HUES6 (cell line): ENCODE measurements around the gene EXOSC1.
"Not testable (repeated sequence)": the region's sequence is repeated elsewhere in the genome, so short reads cannot be mapped to it uniquely, and the experiment has no call there.

ENCODE experiments used
- H3K27ac ChIP-seq: 2 replicates; pipeline ENCODE4 v1.7.0; 2013; ENCODE audit warnings: low read depth, mild to moderate bottlenecking, low read length, inconsistent platforms
- H3K27me3 ChIP-seq: 2 replicates; pipeline ENCODE4 v1.6.1; 2013; ENCODE audit warnings: low read length; ENCODE audit not compliant: control insufficient read depth, insufficient read depth
- H3K36me3 ChIP-seq: 2 replicates; pipeline ENCODE4 v1.6.1; 2013; ENCODE audit warnings: low read length; ENCODE audit not compliant: control insufficient read depth, insufficient read depth
- H3K4me1 ChIP-seq: 2 replicates; pipeline ENCODE4 v1.6.1; 2013; ENCODE audit warnings: low read length; ENCODE audit not compliant: control insufficient read depth, insufficient read depth
- H3K4me3 ChIP-seq: 2 replicates; pipeline ENCODE4 v1.5.1; 2013; ENCODE audit warnings: low read depth, low read length
- H3K9ac ChIP-seq: one replicate; pipeline ENCODE4 v1.6.1; 2013; ENCODE audit warnings: mild to moderate bottlenecking, low read length
- H3K9me3 ChIP-seq: 2 replicates; pipeline ENCODE4 v1.6.1; 2013; ENCODE audit warnings: low read depth, low read length; ENCODE audit not compliant: control insufficient read depth, insufficient read depth

Gene EXOSC1

DNA sequence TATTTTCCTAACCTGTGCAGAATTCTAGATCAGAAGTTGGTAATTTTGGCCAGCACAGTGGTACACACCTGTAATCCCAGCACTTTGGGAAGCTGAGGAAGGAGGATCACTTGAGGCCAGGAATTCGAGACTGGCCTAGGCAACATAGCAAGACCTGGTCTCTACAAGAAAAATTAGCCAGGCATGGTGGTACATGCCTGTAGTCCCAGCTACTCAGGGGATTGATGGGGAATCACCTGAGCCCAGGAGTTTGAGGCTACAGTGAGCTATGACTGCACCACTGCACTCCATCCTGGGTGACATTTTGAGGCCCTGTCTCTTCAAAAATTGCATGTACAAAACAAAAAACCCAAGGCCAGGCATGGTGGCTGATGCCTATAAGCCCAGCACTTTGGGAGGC, 11.2 kb downstream of the EXOSC1 start:
- H3K4me1 ChIP-seq, result no peaks in the 10 kb centered on the region
- H3K27ac ChIP-seq, result no peak overlapping the region
- H3K36me3 ChIP-seq, result peaks cover 89% of the 10 kb centered on the region
- H3K27me3 ChIP-seq, result no peaks in the 10 kb centered on the region
- no peak overlapping the region for H3K9ac ChIP-seq
- no peak overlapping the region for H3K4me3 ChIP-seq
- H3K9me3 ChIP-seq, result no peaks in the 10 kb centered on the region

DNA sequence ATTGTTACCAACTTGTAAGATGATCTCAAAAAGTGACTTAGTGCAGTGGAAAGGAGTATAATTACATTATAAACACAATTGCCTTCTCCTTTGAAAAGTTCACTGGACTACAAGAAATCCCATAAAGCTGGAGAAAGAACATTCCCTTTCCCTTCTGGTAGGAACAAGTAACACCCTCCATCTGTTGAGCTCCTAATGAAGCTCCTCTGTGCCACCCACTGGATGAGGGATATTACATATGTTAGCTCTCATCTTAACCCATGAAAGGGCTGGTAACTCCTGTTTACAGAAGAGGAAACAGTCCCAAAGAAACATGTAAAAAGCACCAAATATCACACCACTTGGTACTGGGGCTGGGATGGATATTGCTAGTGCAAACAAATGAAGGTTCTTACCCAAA, 11.8 kb downstream of the EXOSC1 start:
- H3K9ac ChIP-seq, result no peak overlapping the region
- no peaks in the 10 kb centered on the region for H3K9me3 ChIP-seq
- H3K4me1 ChIP-seq, result no peaks in the 10 kb centered on the region
- H3K27ac ChIP-seq, result no peak overlapping the region
- no peaks in the 10 kb centered on the region for H3K27me3 ChIP-seq
- peaks cover 89% of the 10 kb centered on the region for H3K36me3 ChIP-seq
- no peak overlapping the region for H3K4me3 ChIP-seq

DNA sequence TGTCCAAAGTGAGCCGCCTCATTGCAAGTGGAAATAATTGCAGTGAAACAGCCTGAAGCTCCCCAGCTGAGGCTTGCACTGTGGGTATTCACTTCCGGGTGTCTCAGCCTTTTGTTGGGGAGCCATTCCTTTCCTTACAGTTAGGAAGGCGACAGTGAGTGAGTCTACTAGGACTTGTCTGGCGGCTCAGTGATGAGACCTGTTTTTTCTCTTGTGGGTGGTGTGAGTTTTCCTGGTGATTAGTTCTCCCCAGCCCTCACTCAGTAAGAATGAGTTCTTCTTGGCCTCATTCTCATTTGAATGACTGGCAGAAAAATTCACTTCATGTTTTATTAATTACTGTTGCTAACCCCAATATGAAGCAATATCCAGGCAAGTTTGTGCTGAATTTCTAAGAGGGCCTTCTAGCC, 17.2 kb downstream of the EXOSC1 start:
- H3K27ac ChIP-seq, result peak overlapping the region; percentile 42
- H3K4me1 ChIP-seq, result peaks cover 7% of the 10 kb centered on the region
- H3K9me3 ChIP-seq, result no peaks in the 10 kb centered on the region
- H3K9ac ChIP-seq, result peak overlapping the region; percentile 62
- H3K27me3 ChIP-seq, result no peaks in the 10 kb centered on the region
- peaks cover 50% of the 10 kb centered on the region for H3K36me3 ChIP-seq
- peak overlapping the region; percentile 100 for H3K4me3 ChIP-seq

DNA sequence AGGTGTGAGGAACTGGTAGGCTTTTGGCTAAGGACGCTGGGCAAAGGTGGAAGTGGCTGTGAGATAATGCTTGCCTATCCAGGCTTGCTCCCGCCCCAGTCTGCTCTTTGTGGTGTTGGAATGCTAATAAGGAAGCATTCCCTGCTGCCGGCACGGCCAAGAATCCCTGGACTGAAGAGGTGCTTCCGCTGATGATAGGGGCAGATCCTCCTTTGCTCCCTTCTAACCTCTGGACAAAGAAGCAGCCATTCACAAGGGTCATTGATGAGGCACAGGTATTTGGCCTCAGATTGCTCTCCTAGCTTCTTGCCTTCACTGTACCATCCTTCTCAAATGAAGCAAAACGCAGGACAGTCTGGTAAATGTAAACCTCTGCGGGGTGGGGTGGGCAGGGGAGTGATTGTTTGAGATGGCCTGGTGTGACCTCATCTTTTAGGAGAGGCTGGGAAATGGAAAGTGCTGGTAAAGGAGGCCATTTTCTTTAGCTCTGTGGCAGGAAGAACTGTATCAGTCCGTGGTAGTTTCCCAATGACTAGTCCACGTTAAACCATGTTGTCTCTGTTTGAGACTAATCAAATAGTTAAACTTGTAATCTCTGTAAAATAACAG, 18.1 kb downstream of the EXOSC1 start:
- peaks cover 45% of the 10 kb centered on the region for H3K36me3 ChIP-seq
- H3K4me3 ChIP-seq, result peak overlapping the region; percentile 100
- peak overlapping the region; percentile 99 for H3K9ac ChIP-seq
- H3K4me1 ChIP-seq, result peaks cover 7% of the 10 kb centered on the region
- H3K27me3 ChIP-seq, result no peaks in the 10 kb centered on the region
- H3K27ac ChIP-seq, result peak overlapping the region; percentile 98; the same call in 1 of the 2 replicates
- H3K9me3 ChIP-seq, result no peaks in the 10 kb centered on the region

DNA sequence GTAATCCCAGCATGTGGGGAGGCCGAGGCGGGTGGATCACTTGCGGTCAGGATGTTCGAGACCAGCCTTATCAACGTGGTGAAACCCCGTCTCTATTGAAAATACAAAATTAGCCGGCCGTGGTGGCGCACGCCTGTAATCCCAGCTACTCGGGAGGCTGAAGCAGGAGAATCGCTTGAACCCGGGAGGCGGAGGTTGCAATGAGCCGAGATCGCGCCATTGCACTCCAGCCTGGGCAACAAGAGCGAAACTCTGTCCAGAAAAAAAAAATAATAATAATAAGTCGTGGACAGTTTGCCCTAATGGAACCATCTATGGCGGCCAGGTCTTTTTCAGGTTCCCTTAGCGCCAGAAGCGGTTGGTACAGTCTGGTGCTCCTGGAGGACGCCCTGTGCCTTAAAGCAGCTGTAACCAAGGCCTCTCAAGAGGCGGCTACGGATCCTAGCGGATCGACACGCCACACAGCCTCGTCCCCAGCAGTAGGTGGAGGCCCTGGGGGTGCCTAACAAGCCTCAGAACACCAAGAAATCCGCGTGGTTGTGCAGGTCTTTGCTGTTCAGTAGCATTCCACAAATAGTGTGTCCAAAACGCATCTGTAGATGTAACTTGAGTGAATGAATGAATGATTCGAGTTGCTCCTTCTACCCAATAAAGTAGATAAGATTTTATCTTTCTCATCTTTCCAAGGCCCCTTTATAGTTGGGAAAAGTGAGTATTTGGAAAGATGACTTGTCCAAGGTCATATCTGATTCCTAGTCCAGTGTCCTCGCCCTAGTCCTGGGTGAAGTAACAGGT, 18.8 kb downstream of the EXOSC1 start:
- H3K27me3 ChIP-seq, result no peaks in the 10 kb centered on the region
- peaks cover 7% of the 10 kb centered on the region for H3K4me1 ChIP-seq
- H3K36me3 ChIP-seq, result peaks cover 39% of the 10 kb centered on the region
- H3K9ac ChIP-seq, result peak overlapping the region; percentile 99
- peak overlapping the region; percentile 100 for H3K4me3 ChIP-seq
- H3K27ac ChIP-seq, result peak overlapping the region; percentile 98
- no peaks in the 10 kb centered on the region for H3K9me3 ChIP-seq

DNA sequence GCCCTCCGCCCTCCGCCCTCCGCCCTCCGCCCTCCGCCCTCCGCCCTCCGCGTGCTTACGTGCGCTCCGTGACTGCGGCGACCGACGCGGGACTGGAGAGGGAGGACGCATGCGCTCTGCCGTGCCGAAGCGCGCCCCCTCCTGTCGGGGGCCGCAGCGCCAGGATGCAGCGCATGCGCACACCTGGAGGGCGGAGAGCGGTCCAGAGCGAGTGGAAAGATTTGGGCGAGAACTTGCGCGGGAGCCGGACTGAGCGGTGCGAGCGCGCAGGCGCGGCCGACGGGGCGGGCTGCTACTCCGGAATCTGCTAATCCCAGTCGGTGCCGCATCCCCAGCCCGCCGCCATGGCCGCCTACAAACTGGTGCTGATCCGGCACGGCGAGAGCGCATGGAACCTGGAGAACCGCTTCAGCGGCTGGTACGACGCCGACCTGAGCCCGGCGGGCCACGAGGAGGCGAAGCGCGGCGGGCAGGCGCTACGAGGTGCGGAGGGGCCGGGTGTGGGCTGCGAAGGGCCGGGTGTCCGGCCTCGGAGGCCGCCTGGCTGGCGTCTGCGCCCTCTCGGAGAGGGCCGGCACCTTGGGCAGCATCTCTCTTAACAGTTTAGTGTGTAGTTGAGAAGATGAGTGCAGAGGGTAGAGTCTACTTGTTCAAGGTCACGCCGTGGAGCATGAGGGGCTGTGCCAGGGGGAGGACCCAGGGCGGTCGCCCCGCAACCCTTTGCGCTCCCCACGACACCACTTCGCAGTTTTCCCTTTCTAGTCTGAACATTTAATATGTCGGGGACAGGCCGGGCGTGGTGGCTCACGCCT, 19.6 kb downstream of the EXOSC1 start, which contains the start of gene PGAM1:
Gene PGAM1 (plus strand): TSS at position 228 of the 812 bp plus-strand sequence. CDS start 117 bp downstream, at position 345.
- Histone ChIP-seq H3K27ac (peak within 1 kb of the TSS; percentile 98), H3K9me3 (no peaks in the 10 kb centered on the region), H3K9ac (peak within 1 kb of the TSS; percentile 99), H3K4me3 (peak within 1 kb of the TSS; percentile 100), H3K27me3 (no peaks in the 10 kb centered on the region), H3K4me1 (peaks cover 7% of the 10 kb centered on the region), H3K36me3 (peaks cover 31% of the 10 kb centered on the region)

DNA sequence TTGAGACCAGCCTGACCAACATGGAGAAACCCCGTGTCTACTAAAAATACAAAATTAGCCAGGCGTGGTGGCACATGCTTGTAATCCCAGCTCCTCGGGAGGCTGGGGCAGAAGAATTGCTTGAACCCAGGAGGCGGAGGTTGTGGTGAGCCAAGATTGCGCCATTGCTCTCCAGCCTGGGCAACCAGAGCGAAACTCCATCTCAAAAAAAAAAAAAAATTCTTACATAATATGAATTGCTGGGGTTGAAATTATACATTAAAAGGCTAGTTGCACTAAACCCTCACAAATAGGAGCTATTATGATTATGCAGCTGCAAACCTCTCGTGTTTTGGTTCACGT, 22.1 kb downstream of the EXOSC1 start:
- H3K4me1 ChIP-seq, result peaks cover 11% of the 10 kb centered on the region

DNA sequence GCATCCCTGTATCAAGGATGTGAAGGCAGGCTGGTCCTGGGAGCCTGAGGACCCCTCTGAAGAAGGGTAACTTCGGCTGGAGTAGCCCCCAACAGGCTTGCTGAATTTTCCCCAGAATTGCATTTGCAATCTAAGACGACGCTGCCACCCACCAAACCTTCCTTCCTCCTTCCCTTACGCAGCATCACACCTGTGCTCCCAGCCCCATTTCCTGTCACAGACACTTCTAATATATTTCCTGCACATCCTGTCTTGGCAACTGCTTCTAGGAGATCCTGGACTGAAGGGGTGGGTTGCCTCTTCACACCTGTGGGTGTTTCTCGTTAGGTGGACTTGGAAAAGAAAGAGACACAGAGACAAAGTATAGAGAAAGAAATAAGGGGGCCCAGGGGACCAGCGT, 29.2 kb downstream of the EXOSC1 start:
- Histone ChIP-seq H3K9ac (no peak overlapping the region), H3K27me3 (no peaks in the 10 kb centered on the region), H3K4me3 (no peak overlapping the region), H3K4me1 (peaks cover 9% of the 10 kb centered on the region), H3K36me3 (no peaks in the 10 kb centered on the region), H3K9me3 (no peaks in the 10 kb centered on the region), H3K27ac (no peak overlapping the region)

More for the DNA sequence above, 22.1 kb downstream of the EXOSC1 start:
- not testable (repeated sequence) for H3K27ac ChIP-seq, H3K27me3 ChIP-seq, H3K9ac ChIP-seq, H3K36me3 ChIP-seq, H3K9me3 ChIP-seq, H3K4me3 ChIP-seq

DNA sequence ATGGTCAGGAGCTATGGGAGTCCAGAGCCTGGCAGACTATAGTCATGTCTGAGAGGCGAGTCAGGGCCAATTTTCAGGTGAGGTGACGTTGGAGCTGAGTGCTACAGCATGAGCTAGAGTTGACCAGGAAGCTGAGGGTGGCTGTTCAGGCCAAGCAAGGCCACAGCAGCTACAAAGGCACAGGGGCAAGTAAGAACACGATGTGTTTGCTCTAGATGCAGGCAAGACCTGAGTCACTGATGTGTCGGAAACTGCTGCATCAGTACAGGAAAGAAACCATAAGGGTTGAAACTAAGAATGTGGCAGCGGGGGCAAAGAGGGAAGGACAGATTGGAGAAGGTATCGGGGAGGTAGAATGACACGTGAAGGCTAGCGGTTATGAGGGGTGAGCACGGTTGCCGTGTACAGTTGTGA, 32.9 kb downstream of the EXOSC1 start:
- Histone ChIP-seq H3K4me3 (no peak overlapping the region), H3K9me3 (no peaks in the 10 kb centered on the region), H3K4me1 (no peaks in the 10 kb centered on the region), H3K27ac (no peak overlapping the region), H3K36me3 (no peaks in the 10 kb centered on the region), H3K9ac (no peak overlapping the region), H3K27me3 (no peaks in the 10 kb centered on the region)

DNA sequence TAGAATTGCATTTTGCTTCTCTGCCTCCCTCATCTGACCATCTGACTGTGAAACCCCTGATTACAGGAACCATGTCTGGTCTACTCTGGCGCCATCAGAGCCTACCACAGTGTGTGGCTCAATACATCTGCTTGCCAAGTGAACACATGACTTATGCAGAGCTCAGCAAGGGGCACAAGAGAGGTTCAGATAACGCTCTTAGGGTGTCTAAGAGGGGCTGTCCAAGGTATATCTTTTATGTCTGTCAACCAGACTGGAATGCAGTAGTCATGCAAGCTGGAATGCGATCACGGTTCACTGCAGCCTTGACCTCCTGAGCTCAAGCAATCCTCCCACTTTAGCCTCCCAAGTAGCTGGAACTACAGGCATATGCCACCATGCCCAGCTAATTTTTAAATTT, 34.4 kb downstream of the EXOSC1 start:
- H3K9ac ChIP-seq, result no peak overlapping the region
- no peak overlapping the region for H3K4me3 ChIP-seq
- no peaks in the 10 kb centered on the region for H3K27me3 ChIP-seq
- no peaks in the 10 kb centered on the region for H3K9me3 ChIP-seq
- H3K27ac ChIP-seq, result no peak overlapping the region
- H3K4me1 ChIP-seq, result no peaks in the 10 kb centered on the region; the same call in 1 of the 2 replicates
- no peaks in the 10 kb centered on the region for H3K36me3 ChIP-seq
